Upper lobe of left lung (tissue), 6 donors: ENCODE data around the gene DYNC1LI1. TPM values are rescaled to one million over a fixed set of nuclear protein-coding genes. Genes with fewer than 3 reads are reported as not detected.
"Not testable (repeated sequence)": the region's sequence is repeated elsewhere in the genome, so short reads cannot be mapped to it uniquely, and the experiment has no call there.

Experiments used
- ATAC-seq, 2 donors: fragments of 200-7000 bp; cut with Tn5 transposase; one replicate each; pipeline ENCODE4 v1.9.1; 2022; ENCODE audit warnings: mild to moderate bottlenecking in 2 of 2, moderate library complexity in 2 of 2; ENCODE audit not compliant: low FRiP score in 2 of 2
- DNase-seq, 2 donors: peaks; one replicate each; pipeline ENCODE4 v3.0.0-alpha.2; 2019 to 2020
- H3K27ac ChIP-seq, 4 donors: fragments of 200-600 bp; sonication (generic); one replicate each; pipeline ENCODE4 v1.5.1; 2016 to 2019
- H3K27me3 ChIP-seq, 4 donors: fragments of 200-600 bp; sonication (generic); one replicate each; pipeline ENCODE4 v1.5.1; 2017 to 2019
- H3K36me3 ChIP-seq, 4 donors: fragments of 200-600 bp; sonication (generic); one replicate each; pipeline ENCODE4 v1.5.1; 2016 to 2019
- H3K4me1 ChIP-seq, 4 donors: fragments of 200-600 bp; sonication (generic); one replicate each; pipeline ENCODE4 v1.5.1; 2018 to 2019
- H3K4me3 ChIP-seq, 4 donors: fragments of 200-600 bp; sonication (generic); one replicate each; pipeline ENCODE4 v1.5.1; 2017 to 2019; ENCODE audit warnings: mild to moderate bottlenecking in 2 of 4, moderate library complexity in 1 of 4
- H3K9me3 ChIP-seq, 4 donors: fragments of 200-600 bp; sonication (generic); one replicate each; pipeline ENCODE4 v1.5.1; 2018 to 2019
- EP300 ChIP-seq, 4 donors: sonication (generic); formaldehyde crosslinking; IDR thresholded peaks; one replicate each; pipeline ENCODE4 v1.5.1; 2017; ENCODE audit warnings: antibody characterized with exemption in 4 of 4, control low read depth in 2 of 4
- POLR2A ChIP-seq, 4 donors: fragments of 450-650 bp; IDR thresholded peaks; one replicate each; pipeline ENCODE4 v1.5.1; 2016 to 2017; ENCODE audit warnings: antibody characterized with exemption in 4 of 4, mild to moderate bottlenecking in 2 of 4
- POLR2AphosphoS5 ChIP-seq, 2 donors: sonication (generic); formaldehyde crosslinking; IDR thresholded peaks; one replicate each; pipeline ENCODE4 v1.5.1; 2017; ENCODE audit warnings: antibody characterized with exemption in 2 of 2
- WGBS, 2 donors: methylation state at CpG; one replicate each; pipeline ENCODE4 v1.1.5; 2017 to 2018; 5-methylcytosine and 5-hydroxymethylcytosine counted together
- total RNA-seq, 6 donors: library from RNA; depleted of rRNA in 4 of 6; stranded (reverse); fragments of >200 nt in 4 of 6; gene quantifications; one replicate each; pipeline versions ENCODE4 v1.1.0 to v1.2.1, GENCODE V29; 2016 to 2021
- TF ChIP-seq, protein P1 (sequence below), 6 experiments: fragments of 450-650 bp in 4 of 6; fragments of 200-600 bp in 2 of 6; sonication (generic) in 2 of 6; IDR thresholded peaks; one replicate each; pipeline ENCODE4 v1.5.1; 2016 to 2019; ENCODE audit warnings: antibody characterized with exemption in 6 of 6
- donor health status: DM: no; HTN: no; CAD: no; lungs with moderate emphysema.
- donor health status: DM: no; HTN: yes; CAD: no; lungs with severe emphysema.

Gene DYNC1LI1
- total RNA-seq, 6 donors from 2014 or later: 16.8 to 42.0 (median 33.8) TPM

DNA sequence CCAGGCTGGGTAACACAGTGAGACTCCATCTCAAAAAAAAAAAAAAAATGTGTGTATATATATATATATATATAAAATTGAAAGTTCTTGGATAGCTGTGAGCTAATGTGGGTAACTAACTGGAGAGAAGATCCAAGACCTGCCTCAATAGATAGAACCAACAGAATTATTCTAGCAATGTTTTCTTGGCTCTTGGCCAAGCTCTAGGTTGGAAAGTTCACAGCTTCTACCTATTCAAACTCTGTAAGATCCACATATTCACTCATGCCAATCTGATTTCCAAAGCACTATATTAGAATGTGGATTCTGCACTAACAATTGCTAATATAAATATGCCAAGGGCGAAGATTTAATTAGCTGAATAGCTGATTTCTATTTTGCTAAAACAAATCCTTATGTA is 38.2 kb downstream of the DYNC1LI1 start:
- WGBS, 2 donors: 96 to 100% methylated on average over 1 of the region's 1 CpG
- TF ChIP-seq, protein P1, sequence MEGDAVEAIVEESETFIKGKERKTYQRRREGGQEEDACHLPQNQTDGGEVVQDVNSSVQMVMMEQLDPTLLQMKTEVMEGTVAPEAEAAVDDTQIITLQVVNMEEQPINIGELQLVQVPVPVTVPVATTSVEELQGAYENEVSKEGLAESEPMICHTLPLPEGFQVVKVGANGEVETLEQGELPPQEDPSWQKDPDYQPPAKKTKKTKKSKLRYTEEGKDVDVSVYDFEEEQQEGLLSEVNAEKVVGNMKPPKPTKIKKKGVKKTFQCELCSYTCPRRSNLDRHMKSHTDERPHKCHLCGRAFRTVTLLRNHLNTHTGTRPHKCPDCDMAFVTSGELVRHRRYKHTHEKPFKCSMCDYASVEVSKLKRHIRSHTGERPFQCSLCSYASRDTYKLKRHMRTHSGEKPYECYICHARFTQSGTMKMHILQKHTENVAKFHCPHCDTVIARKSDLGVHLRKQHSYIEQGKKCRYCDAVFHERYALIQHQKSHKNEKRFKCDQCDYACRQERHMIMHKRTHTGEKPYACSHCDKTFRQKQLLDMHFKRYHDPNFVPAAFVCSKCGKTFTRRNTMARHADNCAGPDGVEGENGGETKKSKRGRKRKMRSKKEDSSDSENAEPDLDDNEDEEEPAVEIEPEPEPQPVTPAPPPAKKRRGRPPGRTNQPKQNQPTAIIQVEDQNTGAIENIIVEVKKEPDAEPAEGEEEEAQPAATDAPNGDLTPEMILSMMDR (IDR thresholded peaks at IDR 0.05): no peak
- no peak for TF ChIP-seq EP300 (IDR thresholded peaks at IDR 0.05)
- TF ChIP-seq POLR2A (IDR thresholded peaks at IDR 0.05): no peak
- no peak for TF ChIP-seq POLR2AphosphoS5 (IDR thresholded peaks at IDR 0.05)
- DNase-seq (no peak), ATAC-seq (no peak)
- H3K36me3 ChIP-seq: peaks cover 13 to 57% (median 23%) of the 10 kb centered on the region in 4 donors
- H3K9me3 ChIP-seq: no peaks in the 10 kb centered on the region
- no peaks in the 10 kb centered on the region for H3K27me3 ChIP-seq
- no peak overlapping the region for H3K4me3 ChIP-seq
- H3K27ac ChIP-seq: no peak overlapping the region
- H3K4me1 ChIP-seq: no peaks in the 10 kb centered on the region

GRCh38 chr3:32531010-32531647 is 39.5 kb downstream of the DYNC1LI1 start:
- Histone ChIP-seq H3K4me3 (no peak overlapping the region), H3K9me3 (no peaks in the 10 kb centered on the region), H3K4me1 (no peaks in the 10 kb centered on the region), H3K36me3 (peaks cover 24 to 70% (median 34%) of the 10 kb centered on the region in 4 donors), H3K27ac (no peak overlapping the region), H3K27me3 (no peaks in the 10 kb centered on the region)
- TF ChIP-seq EP300 (IDR thresholded peaks at IDR 0.05): no peak
- TF ChIP-seq POLR2A (IDR thresholded peaks at IDR 0.05): no peak
- TF ChIP-seq POLR2AphosphoS5 (IDR thresholded peaks at IDR 0.05): no peak
- TF ChIP-seq, protein P1 (IDR thresholded peaks at IDR 0.05): no peak
- ATAC-seq (no peak), DNase-seq (no peak)

DNA sequence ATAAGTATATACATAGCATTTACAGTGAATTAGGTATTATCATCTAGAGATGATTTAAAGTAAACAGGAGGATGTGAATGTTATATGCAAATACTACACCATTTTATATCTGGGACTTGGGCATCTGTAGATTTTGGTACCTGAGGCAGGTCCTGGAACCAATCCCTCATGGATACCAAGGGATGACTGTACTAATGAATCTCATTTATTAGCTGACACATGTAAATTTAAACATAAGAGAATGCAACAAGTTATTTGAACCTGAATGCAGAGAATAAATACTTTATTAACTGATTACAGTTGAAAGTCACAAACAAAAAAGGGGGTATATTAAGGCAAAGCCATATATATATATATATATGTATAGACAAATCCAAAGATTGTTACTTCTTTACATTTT is 44.9 kb downstream of the DYNC1LI1 start:
- H3K27ac ChIP-seq: no peak overlapping the region
- peaks cover 25 to 63% (median 32%) of the 10 kb centered on the region in 4 donors for H3K36me3 ChIP-seq
- no peaks in the 10 kb centered on the region for H3K4me1 ChIP-seq
- DNase-seq (no peak), ATAC-seq (no peak)
- TF ChIP-seq POLR2AphosphoS5 (IDR thresholded peaks at IDR 0.05): no peak
- TF ChIP-seq POLR2A (IDR thresholded peaks at IDR 0.05): no peak
- TF ChIP-seq EP300 (IDR thresholded peaks at IDR 0.05): no peak
- TF ChIP-seq, protein P1 (IDR thresholded peaks at IDR 0.05): no peak
- no peaks in the 10 kb centered on the region for H3K9me3 ChIP-seq
- H3K27me3 ChIP-seq: no peaks in the 10 kb centered on the region
- no peak overlapping the region for H3K4me3 ChIP-seq

DNA sequence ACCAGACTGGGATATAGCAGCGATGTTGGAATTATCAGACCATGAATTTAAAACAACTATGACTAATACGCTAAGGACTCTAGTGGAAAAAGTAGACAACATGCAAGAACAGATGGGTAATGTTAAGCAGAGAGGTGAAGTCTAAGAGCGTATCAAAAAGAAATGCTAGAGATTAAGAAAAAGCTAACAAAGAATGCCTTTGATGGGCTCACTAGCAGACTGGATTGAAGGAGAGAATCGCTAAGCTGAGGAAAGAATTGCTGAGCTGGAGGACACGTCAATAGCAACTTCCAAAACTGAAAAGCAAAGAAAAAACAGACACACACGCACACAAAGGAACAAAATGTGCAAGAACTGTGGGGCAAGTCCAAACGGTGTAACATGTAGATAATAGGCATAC is 48.0 kb downstream of the DYNC1LI1 start:
- H3K4me3 ChIP-seq: no peak overlapping the region
- no peaks in the 10 kb centered on the region for H3K9me3 ChIP-seq
- peaks cover 12 to 37% (median 21%) of the 10 kb centered on the region in 4 donors for H3K36me3 ChIP-seq
- H3K4me1 ChIP-seq: no peaks in the 10 kb centered on the region
- ATAC-seq (no peak), DNase-seq (no peak)
- no peak for TF ChIP-seq POLR2AphosphoS5 (IDR thresholded peaks at IDR 0.05)
- TF ChIP-seq, protein P1 (IDR thresholded peaks at IDR 0.05): no peak
- no peak for TF ChIP-seq POLR2A (IDR thresholded peaks at IDR 0.05)
- no peak for TF ChIP-seq EP300 (IDR thresholded peaks at IDR 0.05)
- WGBS, 2 donors: 81 to 86% methylated on average over 7 of the region's 7 CpGs
- H3K27ac ChIP-seq: no peak overlapping the region
- H3K27me3 ChIP-seq: no peaks in the 10 kb centered on the region

- H3K4me1 ChIP-seq, H3K27me3 ChIP-seq, H3K4me3 ChIP-seq, H3K36me3 ChIP-seq, DNase-seq, ATAC-seq, H3K27ac ChIP-seq, H3K9me3 ChIP-seq: not testable (repeated sequence)
- whole genome bisulfite sequencing, 2 donors: 92 to 94% methylated on average over 5 of the region's 5 CpGs
These were observed 51.7 kb downstream of the DYNC1LI1 start for GRCh38 chr3:32518921-32519320.

GRCh38 chr3:32516751-32517150 is 53.9 kb downstream of the DYNC1LI1 start:
- not testable (repeated sequence) for H3K36me3 ChIP-seq, DNase-seq, H3K4me1 ChIP-seq, H3K27me3 ChIP-seq, H3K4me3 ChIP-seq, H3K9me3 ChIP-seq
- 81 to 88% methylated on average over 9 of the region's 9 CpGs for WGBS, 2 donors
- ATAC-seq: peak in 1 of 2 donors; percentile 36
- H3K27ac ChIP-seq: peak overlapping the region; percentile 45 to 68 (median 58)
